ENCODE data around the gene AGO1.
A peak's percentile ranks its signal among the peaks of the same experiment; 100 is the strongest.
"Not testable (repeated sequence)": the region's sequence is repeated elsewhere in the genome, so short reads cannot be mapped to it uniquely, and the experiment has no call there.

Gene AGO1

DNA sequence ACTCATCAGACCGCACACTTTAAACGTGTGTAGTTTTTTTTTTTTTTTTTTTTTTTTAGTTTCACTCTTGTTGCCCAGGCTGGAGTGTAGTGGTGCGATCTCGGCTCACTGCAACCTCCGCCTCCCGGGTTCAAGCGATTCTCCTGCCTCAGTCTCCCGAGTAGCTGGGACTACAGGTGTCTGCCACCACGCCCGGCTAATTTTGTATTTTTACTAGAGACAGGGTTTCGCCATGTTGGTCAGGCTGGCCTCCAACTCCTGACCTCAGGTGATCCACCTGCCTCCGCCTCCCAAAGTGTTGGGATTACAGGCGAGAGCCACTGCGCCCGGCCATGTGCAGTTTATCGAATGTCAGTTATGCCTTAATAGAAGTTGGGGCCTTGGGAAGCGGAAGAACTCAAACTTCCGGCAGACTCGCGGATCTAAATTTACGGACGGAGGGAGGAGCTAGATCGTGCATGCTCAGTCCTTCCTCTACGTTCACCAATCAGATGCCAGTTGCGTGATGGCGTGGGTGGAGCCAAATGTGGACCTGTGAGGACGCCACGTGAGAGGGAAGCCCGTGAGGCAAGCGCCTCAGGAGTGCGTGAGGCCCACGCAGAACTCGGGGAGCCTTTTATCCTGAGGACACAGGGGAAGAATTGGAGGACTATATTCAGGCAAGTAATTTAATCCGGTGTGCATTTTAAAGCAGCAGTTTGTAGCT is 13.6 kb upstream of the AGO1 start:
- not testable (repeated sequence) for DNase-seq (ENCODE audit: low read depth in 2 of 2)

DNA sequence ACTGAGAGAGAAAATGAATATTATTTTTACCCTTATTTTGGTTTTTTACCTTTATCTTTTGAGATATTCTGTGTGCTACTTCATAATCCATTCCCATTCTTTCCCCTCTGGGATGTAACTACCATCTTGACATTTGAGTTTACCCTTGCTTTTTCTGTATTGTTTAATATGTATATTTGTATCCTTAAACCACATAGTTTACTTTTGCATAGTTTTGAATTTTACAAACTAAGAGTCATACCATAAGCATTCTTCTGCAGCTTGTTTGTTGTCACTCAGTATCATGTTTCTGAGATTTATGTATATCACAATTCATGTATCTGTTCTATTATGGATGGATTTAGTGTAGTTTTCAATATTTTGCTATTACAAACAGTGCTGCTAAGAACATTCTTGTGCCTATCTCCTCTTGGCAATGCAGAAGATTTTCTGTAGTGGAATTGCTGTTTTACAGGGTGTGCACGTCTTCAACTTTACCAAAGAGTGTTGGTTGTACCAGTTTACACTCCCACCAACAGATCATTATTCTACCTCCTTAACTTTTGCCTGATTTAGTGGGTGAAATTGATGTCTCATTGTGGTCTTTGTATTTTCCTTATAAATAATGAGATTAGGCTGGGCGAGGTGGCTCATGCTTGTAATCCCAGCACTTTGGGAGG is 12.2 kb upstream of the AGO1 start:
- no peak for DNase-seq (ENCODE audit: low read depth in 2 of 2)

DNA sequence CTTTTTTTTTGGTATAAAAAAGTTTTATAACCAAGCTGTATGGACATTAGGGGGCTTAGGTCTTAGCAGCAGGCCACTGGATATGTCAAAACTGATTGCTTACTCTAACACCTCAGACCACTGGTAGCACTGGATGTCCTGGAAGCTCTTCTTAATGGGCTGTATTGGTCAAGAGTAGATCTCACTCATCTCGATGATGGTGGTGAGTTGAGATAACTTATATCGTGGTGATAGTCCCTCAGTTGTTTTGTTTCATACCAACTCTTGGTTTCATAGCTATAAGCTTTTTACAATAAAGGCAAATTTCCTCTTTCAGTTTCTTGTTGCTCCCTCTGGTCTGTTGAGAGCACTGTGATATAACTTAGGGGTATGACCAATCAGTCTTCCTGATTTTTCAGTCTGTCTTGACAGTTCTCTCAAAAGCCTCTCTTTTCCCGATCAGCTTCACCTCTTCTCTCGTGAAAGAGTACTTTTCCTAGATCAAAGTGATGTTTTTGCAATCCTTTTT is 9.7 kb upstream of the AGO1 start:
- no peak for DNase-seq (ENCODE audit: low read depth in 2 of 2)

DNA sequence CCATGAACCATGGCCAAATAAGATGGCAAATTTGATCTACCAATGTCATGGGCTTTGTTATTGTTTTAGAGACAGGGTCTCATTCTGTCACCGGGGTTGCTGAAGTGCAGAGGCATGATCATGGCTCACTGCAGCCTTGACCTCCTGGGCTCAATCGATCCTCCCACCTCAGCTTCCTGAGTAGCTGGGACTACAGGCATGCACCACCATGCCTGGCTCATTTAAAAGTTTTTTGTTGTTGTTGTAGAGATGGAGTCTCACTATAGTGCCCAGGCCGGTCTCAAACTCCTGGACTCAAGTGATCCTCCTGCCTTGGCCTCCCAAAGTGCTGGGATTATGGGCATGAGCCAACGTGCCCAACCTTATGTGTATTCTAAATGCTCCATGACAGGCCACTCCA is 8.9 kb upstream of the AGO1 start:
- DNase-seq (ENCODE audit: low read depth in 2 of 2) = not testable (repeated sequence)

DNA sequence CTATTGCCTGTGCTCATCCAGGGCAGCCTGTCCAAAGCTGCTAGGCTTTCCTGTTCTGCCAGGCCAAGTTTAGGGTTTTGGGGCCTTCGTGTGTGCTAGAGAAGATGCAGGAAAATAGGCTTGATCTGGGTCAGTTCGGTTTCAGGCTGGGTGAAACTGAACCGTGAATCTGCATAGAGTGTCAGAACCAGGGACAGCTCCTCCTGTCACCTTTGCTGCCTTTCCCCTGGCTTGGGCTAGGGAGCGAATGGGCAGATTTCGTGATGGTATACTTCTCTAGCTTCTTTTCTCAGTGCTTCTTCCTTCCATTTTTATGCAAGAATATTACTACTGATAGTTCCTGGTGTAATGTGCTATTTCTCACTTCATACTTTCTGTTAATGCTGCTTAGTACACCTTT is 6.0 kb upstream of the AGO1 start:
- DNase-seq (ENCODE audit: low read depth in 2 of 2) = no peak

DNA sequence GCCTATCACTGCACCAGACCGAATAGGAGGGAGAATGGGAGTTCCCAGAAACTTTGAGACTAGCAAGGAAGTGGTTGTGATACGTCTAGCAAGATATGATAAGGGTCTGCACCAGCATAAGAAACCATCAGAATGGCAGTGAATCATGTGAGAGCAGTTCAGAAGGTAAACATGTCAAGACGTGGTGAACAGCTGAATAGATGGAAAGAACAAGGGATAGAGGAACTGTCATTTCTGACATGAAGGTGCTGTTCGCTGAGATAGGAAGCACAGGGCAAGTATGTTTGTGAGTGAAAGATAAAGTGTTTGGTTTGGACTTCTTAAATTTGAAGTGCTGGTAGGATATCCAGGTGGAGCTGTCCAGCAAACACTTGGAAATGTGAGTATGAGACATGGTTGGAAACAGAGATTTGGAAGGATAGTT is 1.1 kb upstream of the AGO1 start:
- no peak for DNase-seq (ENCODE audit: low read depth in 2 of 2)

DNA sequence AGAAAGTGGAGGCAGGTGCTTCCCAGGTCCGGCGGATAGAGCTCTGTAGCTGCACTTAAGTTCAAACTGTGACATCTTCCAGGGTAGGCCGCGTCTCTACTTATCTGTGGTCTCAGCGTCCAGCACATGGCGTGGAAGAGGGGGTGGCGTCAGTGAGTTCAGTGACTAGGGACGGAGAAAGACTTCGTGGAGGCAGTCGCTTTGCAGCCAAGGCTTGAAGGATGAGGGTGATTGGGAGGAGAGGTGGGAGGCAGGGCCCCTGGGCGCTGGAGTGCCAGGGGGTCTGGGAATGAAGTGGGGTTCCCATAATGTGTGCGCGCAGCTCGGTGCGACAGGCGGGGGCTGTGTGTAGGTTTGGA is 444 bp upstream of the AGO1 start:
- DNase-seq (ENCODE audit: low read depth in 2 of 2) = no peak

DNA sequence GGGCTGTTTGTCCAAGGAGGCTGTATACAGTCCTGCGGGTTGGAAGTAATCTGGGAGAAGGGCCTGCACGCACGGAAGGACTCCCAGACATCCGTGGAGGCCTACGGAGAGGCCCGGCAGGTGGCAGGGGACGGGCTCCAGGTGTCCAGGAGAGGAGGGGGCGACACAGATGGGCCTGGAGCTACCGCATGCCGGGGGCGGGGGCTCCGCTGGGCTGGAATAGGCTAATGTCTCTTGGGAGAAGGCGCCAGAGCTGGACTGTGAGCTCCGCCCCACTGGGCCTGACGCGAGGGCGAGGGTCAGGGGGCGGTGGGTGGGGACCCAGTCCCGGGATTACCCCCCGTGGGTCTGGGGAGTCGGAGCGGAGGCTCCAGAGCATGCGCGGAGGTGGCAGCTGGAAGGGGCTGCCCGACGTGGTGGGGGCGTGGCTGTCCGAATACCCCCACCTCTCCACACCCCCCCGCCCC is 659 bp downstream of the AGO1 start:
- DNase-seq (ENCODE audit: low read depth in 2 of 2) = peak; percentile 30 to 40

DNA sequence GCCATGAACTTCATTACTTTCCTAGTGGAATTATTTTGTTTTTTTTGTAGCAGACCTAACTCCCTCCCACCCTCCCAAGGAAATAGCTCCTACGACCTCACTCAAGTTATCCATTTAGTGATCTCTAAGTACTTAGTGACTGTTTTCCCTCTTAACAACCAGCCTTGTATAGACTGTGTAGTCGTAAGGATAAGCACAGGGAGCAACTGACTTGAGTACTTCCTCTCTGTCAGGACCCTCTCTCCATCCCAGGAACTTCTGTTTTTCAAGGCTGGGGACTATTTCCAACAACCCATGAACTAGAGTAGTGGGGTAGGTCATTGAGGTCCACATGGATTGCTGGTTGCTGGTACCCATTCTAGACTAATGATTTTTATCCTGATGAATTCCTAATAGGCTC is 1.9 kb downstream of the AGO1 start:
- DNase-seq (ENCODE audit: low read depth in 2 of 2) = no peak

DNA sequence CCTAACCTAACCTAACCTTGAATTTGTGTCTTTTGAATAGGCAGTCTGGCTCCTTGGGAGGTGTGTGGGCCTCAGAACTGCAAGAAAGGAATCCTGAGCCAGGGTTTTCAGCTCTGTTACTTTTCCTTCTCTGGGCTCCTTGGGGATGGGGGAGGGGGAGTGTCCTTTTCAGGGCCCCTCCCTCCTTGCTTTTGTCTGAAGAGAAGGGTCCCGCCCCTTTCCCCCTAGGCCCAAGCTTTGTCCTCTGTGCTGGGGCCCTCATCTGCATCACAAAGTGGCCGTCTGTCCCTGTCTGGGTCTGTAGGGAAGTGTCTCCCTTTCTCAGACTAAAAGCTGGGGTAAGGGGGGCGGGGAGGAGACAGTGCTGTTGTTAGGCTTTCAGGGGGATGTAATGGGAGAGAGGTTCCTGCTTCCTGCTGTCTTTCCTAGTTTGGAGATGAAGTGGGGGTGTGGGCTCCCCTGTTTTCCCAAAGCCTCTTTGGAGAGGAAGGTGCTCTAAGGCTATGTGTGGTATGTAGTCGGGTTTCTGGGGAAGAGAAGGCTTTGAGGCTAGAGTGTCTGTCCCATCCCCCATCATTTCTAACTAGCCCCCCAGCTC is 3.1 kb downstream of the AGO1 start:
- DNase-seq (ENCODE audit: low read depth in 2 of 2) = no peak

DNA sequence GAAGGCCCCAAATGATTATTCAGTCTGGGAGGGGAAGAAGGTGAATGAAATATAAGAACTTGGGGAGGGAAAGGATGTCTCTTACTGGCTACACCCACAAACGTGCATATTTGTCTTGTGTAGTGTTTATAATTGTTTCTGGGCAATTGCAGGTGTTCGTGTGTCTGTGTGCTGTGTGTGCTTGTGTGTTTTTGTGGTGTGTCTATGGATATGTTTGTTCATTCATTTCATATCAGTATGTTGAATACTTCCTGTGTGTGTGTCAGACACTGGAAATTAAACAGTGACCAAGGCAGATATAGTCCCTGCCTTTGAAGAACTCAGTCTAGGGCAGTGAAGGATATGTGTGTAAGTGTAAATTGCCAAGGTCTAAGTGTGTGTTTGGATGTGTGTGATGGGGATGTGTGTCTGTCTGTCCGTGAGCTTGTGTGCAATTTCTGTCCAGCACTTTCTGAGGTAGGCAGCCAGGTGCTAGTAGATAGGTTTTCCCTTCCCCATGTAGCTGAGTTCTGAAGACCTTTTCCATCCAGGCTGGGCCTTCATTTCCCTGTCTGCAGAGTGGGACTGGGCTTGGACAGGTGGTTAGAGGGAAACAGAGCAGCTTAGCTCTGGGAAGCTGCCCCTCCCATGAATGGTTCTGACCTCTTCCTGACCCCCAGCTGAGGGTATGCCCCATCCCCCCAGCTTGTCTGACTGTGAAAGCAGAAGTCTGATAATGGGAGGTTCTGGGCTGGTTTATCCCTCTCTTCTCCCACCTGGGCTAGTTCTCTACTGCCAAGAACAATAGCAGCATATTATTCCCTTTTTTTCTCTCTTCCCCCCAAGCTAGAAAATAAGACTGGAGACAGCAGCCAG is 3.8 kb downstream of the AGO1 start:
- DNase-seq (ENCODE audit: low read depth in 2 of 2) = no peak

DNA sequence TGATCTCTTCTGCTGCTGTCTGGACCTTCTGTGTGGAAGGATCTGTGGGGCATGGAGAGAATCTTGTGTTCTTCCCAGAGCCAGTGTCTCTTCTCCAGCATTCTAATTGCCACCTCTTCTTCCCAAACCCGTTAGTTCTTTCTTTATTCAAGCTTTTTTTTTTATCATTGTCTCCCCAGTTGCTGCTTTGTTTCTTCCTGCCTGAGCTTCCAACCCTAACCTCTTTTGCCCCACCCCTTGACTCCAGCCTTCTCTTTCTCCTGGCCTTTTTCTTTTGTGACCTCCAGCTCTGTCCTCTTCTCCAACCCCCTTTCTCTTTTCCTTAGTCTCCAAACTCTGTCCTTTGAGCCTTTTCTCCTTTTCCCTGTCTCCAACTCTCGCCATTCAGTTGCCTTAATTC is 4.5 kb downstream of the AGO1 start:
- DNase-seq (ENCODE audit: low read depth in 2 of 2) = no peak

DNA sequence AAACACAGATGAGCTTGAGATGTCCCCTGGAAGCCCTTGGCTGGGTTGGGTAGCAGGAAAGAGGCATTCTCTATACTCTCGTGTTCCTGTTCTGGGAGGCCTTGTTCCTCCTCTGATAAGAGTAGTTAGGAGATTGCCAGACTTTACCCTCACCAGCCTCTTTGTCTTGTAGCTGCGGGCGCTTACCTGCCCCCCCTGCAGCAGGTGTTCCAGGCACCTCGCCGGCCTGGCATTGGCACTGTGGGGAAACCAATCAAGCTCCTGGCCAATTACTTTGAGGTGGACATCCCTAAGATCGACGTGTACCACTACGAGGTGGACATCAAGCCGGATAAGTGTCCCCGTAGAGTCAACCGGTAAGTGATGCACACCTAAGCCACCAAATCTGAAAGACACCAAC is 5.2 kb downstream of the AGO1 start:
- DNase-seq (ENCODE audit: low read depth in 2 of 2) = no peak

DNA sequence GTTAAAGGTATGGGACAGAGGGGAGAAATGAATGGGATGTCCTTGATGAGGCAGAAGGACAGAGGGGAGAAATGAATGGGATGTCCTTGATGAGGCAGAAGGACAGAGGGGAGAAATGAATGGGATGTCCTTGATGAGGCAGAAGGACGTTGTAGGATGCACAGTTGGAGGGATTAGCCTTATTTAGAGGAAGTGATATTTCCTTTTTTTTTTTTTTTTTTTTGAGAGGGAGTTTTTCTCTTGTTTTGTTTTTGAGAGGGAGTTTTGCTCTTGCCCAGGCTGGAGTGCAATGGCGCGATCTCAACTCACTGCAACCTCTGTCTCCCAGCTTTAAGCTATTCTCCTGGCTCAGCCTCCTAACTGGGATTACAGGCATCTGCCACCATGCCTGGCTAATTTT is 6.0 kb downstream of the AGO1 start:
- not testable (repeated sequence) for DNase-seq (ENCODE audit: low read depth in 2 of 2)

DNA sequence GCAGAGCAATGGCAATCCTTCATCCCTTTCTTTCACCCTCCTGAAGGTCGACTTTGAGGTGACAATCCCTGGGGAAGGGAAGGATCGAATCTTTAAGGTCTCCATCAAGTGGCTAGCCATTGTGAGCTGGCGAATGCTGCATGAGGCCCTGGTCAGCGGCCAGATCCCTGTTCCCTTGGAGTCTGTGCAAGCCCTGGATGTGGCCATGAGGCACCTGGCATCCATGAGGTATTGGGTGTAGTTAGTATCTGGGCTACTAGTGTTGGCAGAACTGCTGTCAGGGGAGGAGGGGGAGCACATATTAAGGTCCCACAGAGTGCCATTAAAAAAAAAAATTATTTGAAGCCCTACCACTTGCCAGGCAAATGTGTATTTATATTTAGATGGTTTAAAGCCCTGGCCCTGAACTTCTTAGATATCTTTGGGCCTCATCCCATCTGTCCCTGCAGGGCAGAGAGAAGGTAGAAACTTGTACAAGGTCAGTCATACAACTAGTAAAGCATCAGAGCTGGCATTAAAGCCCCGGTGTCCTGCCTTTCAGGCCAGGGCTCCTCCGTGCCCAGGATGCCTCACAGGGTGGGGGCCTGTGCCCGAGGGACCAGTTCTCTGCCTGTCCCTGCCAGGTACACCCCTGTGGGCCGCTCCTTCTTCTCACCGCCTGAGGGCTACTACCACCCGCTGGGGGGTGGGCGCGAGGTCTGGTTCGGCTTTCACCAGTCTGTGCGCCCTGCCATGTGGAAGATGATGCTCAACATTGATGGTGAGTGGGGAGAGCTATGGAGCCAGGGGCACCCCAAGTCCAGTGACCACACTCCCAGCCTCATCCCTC is 10.3 kb downstream of the AGO1 start:
- DNase-seq (ENCODE audit: low read depth in 2 of 2) = no peak

DNA sequence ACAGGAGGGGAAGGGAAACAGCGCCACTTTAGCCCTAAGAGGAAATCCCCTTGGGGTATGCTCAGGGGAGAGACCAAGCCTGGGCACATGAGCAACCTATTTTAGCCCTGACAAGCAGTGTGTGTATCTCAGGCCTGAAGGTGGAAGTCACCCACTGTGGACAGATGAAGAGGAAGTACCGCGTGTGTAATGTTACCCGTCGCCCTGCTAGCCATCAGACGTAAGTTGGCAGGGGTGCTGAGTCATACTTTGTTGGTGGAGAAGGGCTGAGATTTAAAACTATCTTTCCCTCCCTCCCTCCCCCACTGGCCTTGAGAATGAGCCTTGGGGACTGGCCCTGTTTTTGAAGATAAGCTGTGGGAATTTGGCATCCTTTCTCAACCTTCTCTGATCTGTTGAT is 11.2 kb downstream of the AGO1 start:
- no peak for DNase-seq (ENCODE audit: low read depth in 2 of 2)

DNA sequence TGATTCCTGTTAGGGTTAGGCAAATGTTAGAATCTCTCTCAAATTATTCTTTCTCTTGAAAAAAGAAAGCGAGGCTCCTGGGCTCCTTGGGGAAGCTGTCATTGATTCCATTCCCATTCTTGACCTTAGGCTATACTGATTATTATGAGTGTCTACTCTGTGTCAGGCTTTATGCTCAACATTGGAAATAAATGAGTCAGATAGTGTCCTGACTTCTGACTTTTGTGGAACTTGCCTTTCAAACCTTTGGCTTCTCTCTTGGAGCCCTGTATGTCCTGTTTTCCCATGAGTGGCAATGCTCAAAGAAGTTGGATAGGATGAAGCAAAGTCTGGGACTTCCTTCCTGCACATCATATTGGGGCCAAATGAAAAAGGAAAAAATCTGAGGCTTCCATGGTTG is 11.6 kb downstream of the AGO1 start:
- DNase-seq (ENCODE audit: low read depth in 2 of 2) = no peak

DNA sequence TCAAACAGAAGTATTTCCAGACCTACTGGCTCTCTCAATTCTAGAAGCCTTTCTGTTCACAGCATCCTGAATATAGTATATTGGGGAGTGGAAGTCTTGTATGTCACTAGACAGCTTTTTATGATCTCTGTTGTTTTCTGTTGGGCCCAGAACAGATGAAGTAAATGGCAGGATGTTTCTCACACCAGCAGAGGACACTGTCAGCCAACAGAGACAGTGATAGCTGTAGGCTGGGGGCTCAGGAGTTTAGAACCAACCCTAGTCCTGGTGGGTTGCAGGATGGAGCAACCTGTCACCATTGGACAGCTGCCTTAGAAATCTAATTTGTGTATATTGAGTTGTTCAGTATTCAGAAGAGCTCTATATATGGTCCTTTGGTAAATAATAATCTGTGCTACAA is 16.9 kb downstream of the AGO1 start:
- no peak for DNase-seq (ENCODE audit: low read depth in 2 of 2)

DNA sequence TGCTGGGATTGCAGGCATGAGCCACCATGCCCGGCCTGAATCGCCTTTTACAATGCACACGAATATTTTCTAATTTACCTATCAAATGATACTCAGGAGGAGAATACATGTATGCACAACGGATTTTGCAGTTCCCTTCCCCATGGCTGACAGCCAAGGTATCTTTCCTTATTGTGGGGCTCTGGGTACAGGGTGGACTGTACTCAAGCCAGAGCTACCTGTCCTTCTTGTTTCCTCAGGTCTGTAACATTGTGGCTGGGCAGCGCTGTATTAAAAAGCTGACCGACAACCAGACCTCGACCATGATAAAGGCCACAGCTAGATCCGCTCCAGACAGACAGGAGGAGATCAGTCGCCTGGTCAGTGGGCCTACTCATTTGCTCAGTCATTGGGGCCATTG is 18.2 kb downstream of the AGO1 start:
- no peak for DNase-seq (ENCODE audit: low read depth in 2 of 2)

DNA sequence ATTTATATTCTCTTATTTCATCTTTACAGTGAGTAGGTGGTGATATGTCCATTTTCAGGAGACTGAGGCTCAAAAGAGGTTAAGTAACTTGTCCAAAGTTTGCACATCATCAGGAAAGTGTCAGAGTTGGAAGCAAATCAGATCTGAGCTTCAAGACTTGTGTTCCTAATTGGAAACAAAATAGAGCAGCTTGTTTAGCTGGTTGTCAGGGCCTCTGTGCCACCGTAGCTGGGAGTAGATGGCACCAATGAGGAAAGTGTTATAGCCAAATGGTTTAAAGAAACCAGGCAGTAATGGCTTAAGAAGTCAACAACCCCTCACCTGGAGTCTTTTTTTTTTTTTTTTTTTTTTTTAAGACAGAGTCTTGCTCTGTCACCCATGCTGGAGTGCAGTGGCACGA is 19.7 kb downstream of the AGO1 start:
- DNase-seq (ENCODE audit: low read depth in 2 of 2) = no peak

DNA sequence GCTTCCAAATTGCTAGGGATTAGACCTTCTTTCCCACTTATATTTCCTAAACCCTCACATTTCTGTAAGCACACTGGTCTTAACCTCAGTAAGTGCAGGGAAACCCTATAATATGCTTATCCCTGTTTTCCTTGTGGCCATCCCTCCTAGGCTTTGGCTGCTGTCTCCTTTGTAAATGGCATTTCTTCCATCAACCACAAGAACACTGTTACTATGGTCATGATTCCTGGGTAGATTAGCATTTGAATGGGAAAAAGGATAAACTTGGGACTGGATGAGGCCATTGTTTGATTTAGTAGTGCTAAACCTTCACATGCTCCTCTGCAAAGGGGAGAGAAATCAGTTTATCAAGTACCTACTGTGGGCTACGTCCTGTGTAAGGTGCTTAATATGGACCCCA is 31.7 kb downstream of the AGO1 start:
- DNase-seq (ENCODE audit: low read depth in 2 of 2) = no peak

Data from stimulated activated CD8-positive, alpha-beta memory T cell treated with anti-CD3 and anti-CD28 coated beads, Interleukin-2, amount 100 ng/mL, for 48 hours (primary cell).